ENCODE data around the gene LSP1.

LSP1 gene

DNA sequence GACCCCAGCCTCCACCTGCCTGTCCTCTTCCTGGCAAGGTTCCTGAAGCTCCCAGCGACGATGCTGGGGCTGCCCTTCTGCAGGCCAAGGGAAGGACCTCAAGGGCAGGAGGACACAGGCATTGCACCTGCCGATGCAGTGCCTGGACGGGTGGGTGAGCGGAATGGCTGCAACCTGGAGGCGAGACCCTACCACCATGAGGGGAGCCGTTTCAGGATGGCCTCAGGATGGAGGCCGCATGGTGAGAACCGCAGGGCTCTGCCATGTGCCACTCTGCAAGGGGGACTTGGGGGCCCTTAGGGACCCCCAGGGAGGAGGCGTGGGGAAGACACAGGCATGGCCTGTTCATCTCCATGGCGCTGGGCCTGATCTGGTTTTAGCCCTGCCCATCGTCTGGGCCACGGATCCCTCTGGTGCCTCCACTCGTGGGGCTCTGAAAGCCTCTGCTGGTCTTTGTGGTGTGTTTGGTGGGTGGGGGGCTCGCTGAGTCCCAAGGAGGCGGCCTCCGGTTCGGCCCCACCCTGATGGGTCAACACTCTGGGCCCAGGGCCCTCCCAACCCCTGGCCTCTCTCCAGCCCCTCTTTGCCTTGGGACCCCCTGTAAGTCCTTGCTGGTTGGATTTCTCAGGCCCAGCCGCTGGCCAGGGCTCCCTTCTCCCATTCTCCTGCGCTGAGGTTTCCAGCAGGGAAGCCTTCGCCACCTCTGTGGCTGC is 1.3 kb upstream of the LSP1 start:
- DNase-seq, result no peak

DNA sequence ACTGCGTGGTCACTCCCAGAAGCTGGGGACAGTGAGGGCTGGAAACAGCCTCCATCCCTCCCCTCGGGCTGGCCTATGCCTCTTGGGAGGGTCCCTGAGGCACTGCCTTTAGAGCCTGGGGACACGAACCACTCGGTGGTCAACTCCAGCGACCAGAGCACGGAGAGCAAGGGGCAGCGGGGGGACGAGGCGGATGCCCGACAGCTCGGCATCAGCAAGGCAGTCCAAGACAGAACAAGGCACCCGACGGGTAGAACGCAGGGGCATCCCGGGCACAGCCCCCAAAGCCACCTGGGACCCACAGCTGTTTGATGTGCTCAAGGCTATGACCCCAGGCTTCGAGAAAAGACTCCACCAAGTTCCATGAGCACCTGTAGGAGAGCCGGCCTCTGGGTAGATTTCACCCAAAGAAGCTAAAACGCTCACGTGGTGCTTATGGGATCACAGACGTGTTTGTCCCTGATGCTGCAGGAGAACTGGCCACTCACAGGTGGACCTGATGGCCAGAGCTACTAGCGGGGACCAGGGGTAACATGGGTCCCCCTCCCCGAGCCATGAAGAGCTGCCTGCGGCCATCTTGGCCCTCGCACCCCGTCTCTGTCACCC is 510 bp upstream of the LSP1 start:
- DNase-seq, result no peak

DNA sequence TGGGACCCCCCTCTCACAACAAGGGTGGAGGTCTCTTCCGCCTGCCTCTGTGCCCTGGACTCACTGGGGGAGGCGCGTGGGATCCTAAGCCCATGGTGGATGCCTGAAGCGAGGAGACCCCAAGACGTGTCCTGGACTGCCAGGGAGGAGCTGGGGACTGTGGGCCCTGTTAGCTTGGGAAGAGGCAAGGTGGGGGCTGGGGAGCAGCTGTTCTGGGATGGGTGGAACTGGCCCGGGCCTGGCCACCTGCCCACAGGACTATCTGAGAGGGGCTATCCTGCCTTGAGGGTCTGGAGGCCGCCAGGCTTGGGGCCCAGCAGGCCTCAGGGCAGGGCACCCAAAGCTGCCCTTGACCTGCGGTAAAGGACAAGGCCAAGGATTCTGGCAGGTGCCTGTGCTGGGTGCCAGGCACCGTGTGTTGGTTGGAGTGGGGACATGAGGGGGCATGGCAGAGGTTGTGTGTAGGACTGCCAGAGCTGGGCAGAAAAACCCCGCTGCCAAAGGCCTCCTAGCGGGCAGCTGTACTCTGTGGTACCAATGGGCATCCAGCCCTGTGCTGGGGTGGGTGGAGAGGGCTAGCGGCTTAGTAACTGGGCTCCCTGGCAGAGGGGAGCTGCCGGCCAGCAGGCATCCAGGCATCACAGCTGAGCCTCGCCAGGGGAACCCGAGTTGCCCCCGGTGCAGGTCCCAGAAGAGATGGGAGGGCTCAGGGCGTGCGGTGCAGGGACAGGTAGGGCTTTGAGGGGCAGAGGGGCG is 670 bp downstream of the LSP1 start:
- no peak for DNase-seq

DNA sequence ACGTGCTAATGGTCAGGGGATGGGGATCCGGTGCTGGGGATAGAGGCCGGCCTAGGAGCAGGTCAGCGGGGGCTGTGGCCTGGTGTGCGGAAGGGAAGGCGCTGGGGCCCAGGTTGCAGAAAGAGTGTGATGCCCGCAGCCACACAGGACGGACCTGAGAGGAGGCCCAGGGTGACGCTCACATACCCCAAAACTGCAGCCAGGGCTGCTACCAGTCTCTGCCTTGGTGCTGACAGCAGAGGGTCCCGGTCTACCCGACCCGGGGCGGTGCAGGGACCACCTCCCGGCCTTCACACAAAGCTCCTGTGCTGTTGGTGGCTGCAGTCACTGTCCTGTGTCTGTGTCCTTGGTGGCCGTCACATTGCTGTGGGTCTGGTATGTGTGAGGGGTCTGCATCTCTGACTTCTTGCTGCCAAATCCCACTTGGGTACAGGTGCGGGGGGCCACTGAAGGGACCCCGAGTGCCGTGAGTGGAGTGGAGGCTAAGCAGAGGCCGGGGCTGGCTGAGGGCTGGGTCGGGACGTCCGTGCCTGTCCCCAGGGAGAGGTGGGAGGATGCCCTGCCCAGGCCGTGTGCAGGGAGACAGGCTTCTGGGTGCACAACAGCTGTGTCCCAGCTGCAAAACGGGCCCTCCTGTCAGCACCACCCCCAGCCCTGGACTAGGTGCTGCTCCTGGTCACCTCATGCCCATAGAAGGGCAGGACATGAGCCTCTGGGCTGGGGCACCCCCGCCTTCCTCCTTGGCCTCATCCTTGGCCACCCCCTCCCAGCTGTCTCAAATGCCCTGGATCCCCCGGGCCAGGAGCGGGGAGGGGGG is 1.5 kb downstream of the LSP1 start:
- DNase-seq, result no peak

DNA sequence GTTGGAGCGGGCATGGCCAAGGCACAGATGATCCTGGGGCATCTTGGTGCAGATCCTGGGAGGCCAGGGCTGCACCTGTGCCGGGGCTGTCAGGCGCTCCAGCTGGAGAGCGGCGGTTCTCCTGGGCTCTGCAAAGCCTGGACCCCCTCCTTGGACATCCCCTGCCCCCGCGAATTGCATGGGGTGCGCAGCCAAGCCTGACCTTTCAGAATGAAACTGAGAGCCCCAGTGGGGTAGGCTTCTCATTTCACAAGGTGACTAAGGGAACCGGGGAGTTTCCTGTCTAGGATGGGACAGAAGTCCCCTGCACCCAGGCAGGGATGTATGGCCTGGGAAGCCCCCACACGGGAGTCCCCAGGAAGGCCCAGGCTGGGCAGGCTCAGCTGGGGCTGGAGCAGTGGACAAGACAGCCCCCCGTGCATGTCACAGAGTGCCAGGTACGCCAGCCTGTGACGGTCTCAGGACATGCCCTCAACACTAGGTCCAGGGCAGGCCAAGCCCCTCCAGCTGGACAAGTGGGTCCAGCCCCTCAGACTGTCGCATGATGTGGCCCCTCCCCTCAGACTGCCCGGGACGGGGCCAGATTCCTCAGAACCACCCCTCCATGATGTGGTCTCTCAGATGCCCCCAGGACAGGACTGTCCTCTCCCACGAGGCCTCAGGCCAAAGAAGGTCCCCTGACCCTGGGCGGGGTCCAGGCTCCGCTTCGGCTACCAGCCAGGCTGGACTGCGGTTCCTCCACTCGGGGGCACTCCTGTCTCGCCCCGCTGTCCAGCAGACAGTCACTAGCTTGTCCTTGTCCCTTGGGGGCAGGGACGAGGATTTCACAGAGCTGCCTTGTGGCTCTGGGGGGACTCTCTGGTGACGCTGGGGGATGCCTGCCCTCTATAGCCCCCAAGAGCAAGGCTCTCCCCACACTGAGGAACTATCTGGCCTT is 2.3 kb downstream of the LSP1 start:
- DNase-seq, result no peak

DNA sequence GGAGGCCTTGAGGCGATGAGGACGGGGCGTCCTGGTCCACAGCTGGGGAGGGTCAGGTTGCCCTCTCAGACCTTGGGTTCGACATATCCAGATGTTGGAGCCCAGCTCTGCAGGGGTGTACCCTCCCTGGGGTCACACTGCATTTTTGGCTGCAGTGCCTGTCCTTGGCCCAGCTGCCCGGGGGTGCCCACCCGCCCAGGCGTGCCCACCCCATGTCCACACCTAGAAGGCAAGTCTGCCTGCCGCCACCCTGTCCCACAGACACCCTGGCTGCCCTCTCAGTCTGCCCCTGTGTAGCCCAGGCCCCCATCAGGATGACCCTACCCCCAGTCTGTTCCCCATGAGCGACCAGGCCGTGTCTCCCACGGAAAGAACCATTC is 3.0 kb downstream of the LSP1 start:
- no peak for DNase-seq

DNA sequence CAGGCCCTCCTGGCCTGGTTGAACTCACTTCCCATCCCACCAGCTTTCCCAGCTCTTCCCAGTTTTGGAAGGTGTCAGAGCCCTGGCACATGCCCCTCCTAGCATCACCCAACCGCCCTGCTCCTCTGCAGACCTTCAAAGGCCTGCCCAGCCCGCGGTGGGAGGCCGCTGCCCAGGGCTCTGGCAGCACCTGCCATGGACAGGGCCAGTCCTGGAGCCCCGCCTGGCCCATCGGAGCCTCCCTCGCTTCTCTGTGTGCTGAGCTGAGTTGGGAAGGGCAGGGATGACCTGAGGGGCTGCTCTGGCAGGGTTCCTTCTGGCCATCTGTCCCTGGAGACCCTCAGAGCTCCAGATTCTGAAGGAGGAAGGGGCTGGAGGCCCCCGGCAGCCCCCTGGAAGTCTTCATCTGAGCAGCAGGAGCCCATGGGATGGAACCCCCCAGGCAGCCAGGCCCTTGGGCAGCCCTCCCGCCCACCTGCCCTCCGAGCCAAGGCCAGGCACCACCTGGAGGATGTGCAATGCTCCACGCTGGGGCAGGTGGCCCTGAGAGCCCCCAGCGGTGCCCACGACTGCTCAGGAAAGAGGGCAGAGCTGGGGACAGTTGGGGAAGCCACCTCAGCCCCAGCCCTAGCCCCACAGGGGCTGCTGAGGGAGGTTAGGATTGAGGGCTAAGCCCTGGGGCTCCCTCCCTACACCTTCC is 3.6 kb downstream of the LSP1 start:
- no peak for DNase-seq

DNA sequence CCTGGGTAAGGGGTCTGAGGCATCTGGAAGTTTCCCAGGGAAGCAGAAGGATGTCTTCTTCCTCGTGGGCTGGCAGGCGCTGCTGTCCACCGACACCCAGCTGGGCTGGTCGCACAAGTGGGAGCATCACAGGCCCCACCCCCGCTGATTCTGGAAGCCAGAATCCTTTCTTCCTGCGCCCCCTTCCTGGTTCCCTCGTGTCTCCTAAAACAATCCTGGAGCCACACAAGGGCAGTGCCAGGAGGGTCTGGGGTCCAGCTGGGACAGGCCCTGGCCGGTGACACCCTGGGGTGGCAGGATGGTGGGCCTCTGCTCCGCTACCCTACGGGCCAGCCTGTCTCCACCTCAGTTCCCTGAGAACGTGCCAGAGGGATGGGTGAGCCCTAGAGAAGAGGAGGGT is 4.2 kb downstream of the LSP1 start:
- no peak for DNase-seq

DNA sequence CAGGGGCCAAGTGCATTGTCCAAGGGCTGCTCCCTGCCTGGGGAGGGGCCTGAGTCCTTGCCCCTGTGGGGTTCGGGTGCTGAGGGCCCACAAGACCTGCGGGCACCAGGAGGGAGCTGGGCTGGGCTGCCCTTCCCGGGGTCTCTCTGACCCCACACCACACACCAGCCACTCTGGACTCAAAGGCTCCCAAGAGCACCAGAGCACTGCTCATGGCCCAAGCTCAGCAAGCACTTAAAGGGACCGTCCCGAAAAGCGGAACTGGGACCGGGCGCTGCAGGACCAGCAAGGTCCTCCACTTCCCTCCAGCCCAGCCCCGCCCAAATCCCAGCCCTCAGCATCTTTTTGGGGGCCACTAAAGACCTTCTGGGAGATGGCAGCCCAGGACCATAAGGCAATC is 5.3 kb downstream of the LSP1 start:
- no peak for DNase-seq

DNA sequence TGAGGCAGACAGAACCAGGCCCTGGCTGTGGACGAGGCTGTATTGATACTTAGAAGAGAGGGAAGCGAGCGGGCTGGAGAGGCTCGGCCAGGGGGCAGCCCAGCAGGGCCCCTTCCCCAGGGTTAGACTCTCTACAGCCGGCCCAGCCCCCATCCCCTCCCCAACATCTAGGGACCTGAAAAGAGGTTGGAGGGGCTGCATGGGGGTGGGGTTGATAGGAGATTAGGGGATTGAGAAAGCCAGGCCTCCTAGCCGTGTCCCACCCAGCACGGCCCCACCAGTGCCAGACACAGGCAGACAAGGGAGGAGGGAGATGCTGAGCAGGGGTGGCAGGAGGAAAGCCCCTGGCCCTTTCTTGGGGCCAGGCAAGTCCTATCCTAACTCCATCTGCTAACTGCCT is 5.7 kb downstream of the LSP1 start:
- DNase-seq, result no peak

DNA sequence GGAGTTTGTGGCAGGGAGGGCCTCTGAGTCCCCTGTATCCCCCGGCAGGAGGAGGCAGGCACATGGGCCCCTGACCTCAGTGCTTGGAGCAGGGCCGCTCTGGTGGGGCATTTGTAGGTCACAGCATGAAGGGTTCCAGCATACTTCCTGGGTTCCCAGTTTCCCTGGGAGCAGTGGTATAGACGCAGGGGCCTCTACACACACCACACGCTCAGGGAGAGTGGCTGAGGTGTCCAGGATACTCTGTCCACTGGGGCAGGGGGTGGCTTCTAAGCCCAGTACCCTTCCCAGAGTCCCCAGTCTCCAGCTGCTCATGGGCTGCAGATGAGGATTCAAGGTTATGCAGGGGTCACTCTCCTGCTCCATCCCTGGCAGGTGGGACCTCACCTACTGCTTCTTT is 6.1 kb downstream of the LSP1 start:
- DNase-seq, result no peak

DNA sequence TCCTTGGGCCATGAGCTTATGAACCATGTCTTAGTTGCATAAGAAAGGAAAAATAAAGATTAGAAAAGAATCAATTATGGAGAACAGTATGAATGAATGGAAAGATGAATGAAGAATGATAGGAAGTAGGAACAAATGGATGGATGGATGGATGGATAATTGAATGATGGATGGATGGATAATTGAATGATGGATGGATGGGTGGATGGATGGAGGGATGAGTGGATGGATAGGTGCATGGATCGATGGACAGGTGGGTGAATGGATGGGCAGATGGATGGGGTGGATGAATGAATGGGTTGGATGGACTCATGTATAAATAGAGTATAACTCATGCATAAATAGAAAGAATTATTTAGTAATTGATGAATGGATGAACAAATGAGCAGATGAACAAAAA is 7.2 kb downstream of the LSP1 start:
- DNase-seq, result no peak

DNA sequence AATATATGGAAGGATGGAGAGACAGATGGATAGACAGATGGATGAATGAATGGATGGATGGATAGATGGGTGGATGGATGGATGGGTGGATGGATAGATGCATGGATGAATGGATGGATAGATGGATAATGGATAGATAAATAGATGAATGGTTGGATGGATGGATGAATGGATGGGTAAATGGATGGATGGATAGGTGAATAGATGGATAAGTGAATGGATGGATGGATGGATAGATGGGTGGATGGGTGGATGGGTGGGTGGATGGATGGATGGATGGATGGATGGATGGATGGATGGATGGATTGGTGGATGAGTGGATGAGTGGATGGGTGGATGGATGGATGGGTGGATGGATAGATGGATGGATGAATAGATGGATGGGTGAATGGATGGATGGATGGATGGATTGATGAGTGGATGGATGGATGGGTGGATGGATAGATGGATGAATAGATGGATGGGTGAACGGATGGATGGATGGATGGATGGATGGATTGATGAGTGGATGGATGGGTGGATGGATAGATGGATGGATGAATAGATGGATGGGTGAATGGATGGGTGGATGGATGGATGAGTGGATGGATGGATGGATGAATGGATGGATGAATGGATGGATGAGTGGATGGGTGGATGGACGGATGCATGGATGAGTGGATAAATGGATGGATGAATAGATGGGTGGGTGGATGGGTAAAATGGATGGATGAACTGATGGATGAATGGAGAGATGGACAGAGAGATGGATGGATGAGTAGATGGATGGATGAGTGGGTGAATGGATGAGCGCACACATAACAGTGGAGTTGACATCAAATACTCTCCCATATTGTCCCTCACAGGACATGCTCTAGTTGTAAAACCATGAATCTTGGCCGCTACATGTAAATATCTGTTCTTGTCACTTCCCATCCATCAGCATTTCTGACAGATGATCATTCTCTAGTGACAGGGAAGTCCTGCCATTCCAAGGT is 8.8 kb downstream of the LSP1 start:
- DNase-seq, result no peak

DNA sequence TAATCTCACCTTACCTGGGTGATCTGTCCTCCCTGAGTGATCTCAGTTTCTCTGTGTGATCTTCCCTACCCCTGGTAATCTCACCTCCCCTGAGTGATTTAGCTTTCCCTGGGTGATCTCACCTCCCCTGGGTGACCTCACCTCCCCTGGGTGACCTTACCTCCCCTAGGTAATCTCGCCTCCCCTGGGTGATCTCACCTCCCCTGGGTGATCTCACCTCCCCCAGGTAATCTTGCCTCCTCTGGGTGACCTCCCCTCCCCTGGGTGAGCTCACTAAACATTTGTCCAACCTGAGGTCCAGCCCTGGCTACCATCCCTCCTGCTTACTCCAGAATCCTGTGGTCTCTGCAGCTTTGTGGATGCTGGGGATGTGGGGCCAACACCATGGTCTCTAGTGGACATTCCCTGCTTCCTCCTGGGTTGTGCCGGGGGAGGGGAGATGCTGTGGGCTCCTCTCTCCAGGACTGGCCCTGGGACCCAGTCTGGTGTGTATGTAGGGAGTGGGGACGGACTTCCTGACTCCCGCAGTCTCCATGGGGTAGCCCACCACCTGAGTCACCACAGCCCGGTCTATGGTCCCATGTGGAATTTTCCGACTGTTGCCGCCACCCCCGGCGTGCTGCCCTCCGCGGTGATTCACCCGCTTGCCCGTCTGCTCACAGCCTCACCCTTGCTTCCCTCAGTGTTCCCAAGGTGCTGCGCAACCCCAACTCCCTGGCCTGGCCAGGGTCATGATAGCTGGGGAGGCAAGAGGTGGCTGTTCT is 9.9 kb downstream of the LSP1 start:
- DNase-seq, result no peak

DNA sequence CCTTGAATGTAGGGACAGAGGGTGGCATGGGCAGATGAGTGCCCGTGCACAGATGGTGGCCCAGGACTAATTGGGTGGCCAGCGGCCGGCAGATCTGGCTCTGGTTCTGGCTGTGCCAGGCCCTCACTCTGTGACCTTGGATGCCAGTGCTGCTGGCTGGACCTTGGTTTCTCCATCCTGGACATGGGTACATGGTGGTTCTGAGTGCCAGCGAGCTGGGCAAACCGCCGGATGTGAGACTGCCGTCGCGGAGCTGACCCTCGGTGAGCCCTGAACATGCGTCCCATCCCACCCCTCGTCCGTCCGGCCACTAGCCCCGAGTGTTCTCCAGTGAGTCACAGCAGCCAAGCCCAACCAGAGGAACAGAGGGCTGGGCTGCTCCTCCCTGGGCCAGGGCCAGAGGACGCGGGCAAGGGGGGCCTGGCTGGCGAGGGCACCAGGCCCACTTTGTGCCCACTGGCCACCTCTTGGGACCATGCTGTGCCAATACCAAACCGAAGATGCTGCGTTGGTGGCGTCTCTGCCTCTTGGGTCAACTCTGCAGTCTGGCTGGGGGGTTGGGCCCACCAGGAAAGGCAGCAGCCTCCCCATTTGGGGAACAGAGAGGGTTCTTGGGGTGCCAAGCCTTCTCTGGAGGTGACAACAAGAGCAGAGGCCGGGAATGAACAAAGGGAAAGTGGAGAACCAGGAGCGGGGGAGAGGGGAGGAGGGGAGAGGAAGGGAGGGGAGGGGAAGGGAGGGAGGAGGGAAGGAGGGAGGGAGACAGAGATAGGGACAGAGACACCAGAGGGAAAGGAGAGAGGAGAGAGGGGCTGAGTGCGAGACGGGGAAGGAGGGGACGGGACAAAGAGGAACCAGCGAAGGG is 10.7 kb downstream of the LSP1 start:
- DNase-seq, result peak; percentile 60

DNA sequence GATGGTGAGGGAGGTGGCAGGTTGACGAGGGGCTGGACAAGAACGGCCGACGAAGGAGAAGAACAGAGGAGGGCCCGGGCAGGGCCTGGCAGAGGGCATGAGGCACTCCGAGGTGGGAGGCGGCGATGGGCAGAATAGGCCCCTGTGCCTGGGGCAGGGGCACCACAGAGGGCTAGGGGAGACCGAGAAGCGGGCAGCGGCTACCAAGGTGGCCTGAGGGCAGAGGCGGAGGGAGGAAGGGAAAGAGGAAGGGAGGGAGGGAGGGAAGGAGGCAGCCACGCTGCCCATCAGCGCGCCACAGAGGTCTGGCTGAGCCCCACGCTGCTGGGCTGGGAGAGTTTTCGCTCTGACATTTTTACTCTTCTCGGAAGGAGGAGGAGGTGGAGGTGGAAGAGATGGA is 11.3 kb downstream of the LSP1 start:
- no peak for DNase-seq

DNA sequence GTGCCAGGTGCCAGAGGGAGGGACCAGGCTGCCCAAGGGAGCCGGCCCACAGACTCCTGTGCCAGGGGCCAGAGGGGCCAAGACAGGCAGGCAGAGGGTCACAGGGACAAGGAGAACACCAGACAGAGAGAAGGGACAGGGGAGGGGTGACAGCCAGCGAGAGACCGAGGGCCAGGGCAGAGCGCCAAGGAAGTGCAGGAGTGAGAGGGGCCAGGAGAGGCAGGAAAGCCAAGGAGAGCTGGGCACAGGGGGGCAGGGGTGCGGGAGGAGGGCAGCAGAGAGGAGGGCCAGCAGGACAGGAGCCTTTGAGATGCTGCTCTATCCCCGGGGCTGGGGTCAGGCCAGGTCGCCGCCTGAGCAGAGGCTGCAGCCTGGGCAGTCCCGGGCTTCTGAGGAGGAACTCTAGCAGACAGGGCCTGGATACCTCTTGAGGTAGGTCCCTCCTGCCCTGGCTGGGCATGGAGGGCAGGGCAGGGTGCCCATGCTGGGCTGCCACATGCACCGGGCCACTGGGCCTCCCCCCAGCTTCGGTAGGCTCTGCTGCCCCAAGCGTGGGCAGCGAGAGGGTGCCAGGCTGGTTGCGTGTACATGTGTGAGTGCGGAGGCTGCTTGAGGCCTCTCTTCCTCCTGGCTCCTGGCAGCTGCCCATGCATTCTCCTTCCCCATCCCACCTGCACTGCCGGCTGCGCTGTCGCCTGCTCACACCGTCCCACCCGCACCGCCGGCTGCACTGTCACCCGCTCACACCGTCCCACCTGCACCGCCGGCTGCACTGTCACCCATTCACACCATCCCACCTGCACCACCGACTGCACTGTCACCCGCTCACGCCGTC is 12.2 kb downstream of the LSP1 start:
- DNase-seq, result no peak

DNA sequence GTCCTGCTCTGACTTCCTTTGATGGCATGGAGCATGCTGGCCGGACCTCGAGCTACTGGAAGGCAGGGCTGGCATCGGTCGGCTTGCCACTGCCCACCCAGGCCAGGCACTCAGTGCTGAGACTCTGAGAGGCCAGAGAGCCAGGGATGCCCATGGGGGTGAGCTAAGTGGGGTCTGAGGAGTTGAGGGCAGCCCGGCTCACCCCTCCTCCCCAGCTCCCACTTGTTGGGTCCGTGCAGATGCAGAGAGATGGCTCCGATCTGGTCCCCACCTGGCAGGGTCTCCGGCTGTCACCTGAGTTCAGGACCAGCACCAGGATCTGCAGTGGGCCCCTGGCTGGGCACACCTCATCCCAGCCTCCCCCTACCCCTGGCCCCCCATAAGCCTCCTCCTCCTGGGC is 13.3 kb downstream of the LSP1 start:
- DNase-seq, result no peak
